HUES6 (cell line): ENCODE results near the gene EXOC6B.
A peak's percentile ranks its signal among the peaks of the same experiment; 100 is the strongest.

Experiments used
- H3K27ac ChIP-seq: 2 replicates; pipeline ENCODE4 v1.7.0; 2013; ENCODE audit warnings: low read depth, mild to moderate bottlenecking, low read length, inconsistent platforms
- H3K27me3 ChIP-seq: 2 replicates; pipeline ENCODE4 v1.6.1; 2013; ENCODE audit warnings: low read length; ENCODE audit not compliant: control insufficient read depth, insufficient read depth
- H3K36me3 ChIP-seq: 2 replicates; pipeline ENCODE4 v1.6.1; 2013; ENCODE audit warnings: low read length; ENCODE audit not compliant: control insufficient read depth, insufficient read depth
- H3K4me1 ChIP-seq: 2 replicates; pipeline ENCODE4 v1.6.1; 2013; ENCODE audit warnings: low read length; ENCODE audit not compliant: control insufficient read depth, insufficient read depth
- H3K4me3 ChIP-seq: 2 replicates; pipeline ENCODE4 v1.5.1; 2013; ENCODE audit warnings: low read depth, low read length
- H3K9ac ChIP-seq: one replicate; pipeline ENCODE4 v1.6.1; 2013; ENCODE audit warnings: mild to moderate bottlenecking, low read length
- H3K9me3 ChIP-seq: 2 replicates; pipeline ENCODE4 v1.6.1; 2013; ENCODE audit warnings: low read depth, low read length; ENCODE audit not compliant: control insufficient read depth, insufficient read depth

EXOC6B gene

GRCh38 chr2:72734432-72734831 is 91.4 kb downstream of the EXOC6B start:
- H3K27me3 ChIP-seq: no peaks in the 10 kb centered on the region
- no peaks in the 10 kb centered on the region for H3K9me3 ChIP-seq
- H3K9ac ChIP-seq: no peak overlapping the region
- H3K36me3 ChIP-seq: no peaks in the 10 kb centered on the region
- H3K4me1 ChIP-seq: no peaks in the 10 kb centered on the region
- H3K27ac ChIP-seq: no peak overlapping the region
- H3K4me3 ChIP-seq: no peak overlapping the region

GRCh38 chr2:72731116-72731515 is 94.7 kb downstream of the EXOC6B start:
- Histone ChIP-seq H3K9me3 (no peaks in the 10 kb centered on the region), H3K4me3 (no peak overlapping the region), H3K4me1 (no peaks in the 10 kb centered on the region), H3K9ac (no peak overlapping the region), H3K27ac (no peak overlapping the region), H3K36me3 (no peaks in the 10 kb centered on the region), H3K27me3 (no peaks in the 10 kb centered on the region)

- H3K9ac ChIP-seq: no peak overlapping the region
- no peak overlapping the region for H3K4me3 ChIP-seq
- H3K36me3 ChIP-seq: no peaks in the 10 kb centered on the region
- H3K9me3 ChIP-seq: no peaks in the 10 kb centered on the region
- no peaks in the 10 kb centered on the region for H3K27me3 ChIP-seq
- no peak overlapping the region for H3K27ac ChIP-seq
- peaks cover 4% of the 10 kb centered on the region; the same call in 1 of the 2 replicates for H3K4me1 ChIP-seq
Measured at GRCh38 chr2:72727356-72727755, 98.5 kb downstream of the EXOC6B start.

GRCh38 chr2:72723769-72724370 is 102.0 kb downstream of the EXOC6B start:
- no peaks in the 10 kb centered on the region for H3K9me3 ChIP-seq
- H3K9ac ChIP-seq: no peak overlapping the region
- peaks cover 20% of the 10 kb centered on the region for H3K4me1 ChIP-seq
- H3K36me3 ChIP-seq: no peaks in the 10 kb centered on the region
- H3K27ac ChIP-seq: no peak overlapping the region
- no peak overlapping the region for H3K4me3 ChIP-seq
- H3K27me3 ChIP-seq: no peaks in the 10 kb centered on the region

- peaks cover 28% of the 10 kb centered on the region for H3K4me1 ChIP-seq
- no peaks in the 10 kb centered on the region for H3K9me3 ChIP-seq
- H3K36me3 ChIP-seq: 0 out of 2 replicates have a peak, but pooled peaks cover 3% of the 10 kb centered on the region
- no peak overlapping the region for H3K27ac ChIP-seq
- H3K27me3 ChIP-seq: no peaks in the 10 kb centered on the region
- H3K9ac ChIP-seq: no peak overlapping the region
- no peak overlapping the region for H3K4me3 ChIP-seq
Measured at GRCh38 chr2:72722492-72723070, 103.3 kb downstream of the EXOC6B start.

GRCh38 chr2:72719416-72719815 is 106.4 kb downstream of the EXOC6B start:
- peak overlapping the region; percentile 33 for H3K4me3 ChIP-seq
- peak overlapping the region; percentile 10; the same call in 1 of the 2 replicates for H3K27ac ChIP-seq
- H3K36me3 ChIP-seq: 0 out of 2 replicates have a peak, but pooled peaks cover 5% of the 10 kb centered on the region
- H3K4me1 ChIP-seq: peaks cover 28% of the 10 kb centered on the region
- H3K9ac ChIP-seq: no peak overlapping the region
- H3K9me3 ChIP-seq: no peaks in the 10 kb centered on the region
- H3K27me3 ChIP-seq: no peaks in the 10 kb centered on the region

- Histone ChIP-seq H3K36me3 (0 out of 2 replicates have a peak, but pooled peaks cover 5% of the 10 kb centered on the region), H3K27ac (peak overlapping the region; percentile 10; the same call in 1 of the 2 replicates), H3K27me3 (no peaks in the 10 kb centered on the region), H3K4me1 (peaks cover 28% of the 10 kb centered on the region), H3K9ac (no peak overlapping the region), H3K9me3 (no peaks in the 10 kb centered on the region), H3K4me3 (peak overlapping the region; percentile 33)
Measured at GRCh38 chr2:72718876-72719275, 107.0 kb downstream of the EXOC6B start.

- Histone ChIP-seq H3K4me3 (no peak overlapping the region), H3K4me1 (peaks cover 24% of the 10 kb centered on the region), H3K36me3 (0 out of 2 replicates have a peak, but pooled peaks cover 6% of the 10 kb centered on the region), H3K9ac (no peak overlapping the region), H3K27ac (no peak overlapping the region), H3K27me3 (no peaks in the 10 kb centered on the region), H3K9me3 (no peaks in the 10 kb centered on the region)
Measured at GRCh38 chr2:72716601-72717000, 109.2 kb downstream of the EXOC6B start.

GRCh38 chr2:72713857-72714256 is 112.0 kb downstream of the EXOC6B start:
- no peaks in the 10 kb centered on the region for H3K9me3 ChIP-seq
- H3K4me3 ChIP-seq: no peak overlapping the region
- H3K36me3 ChIP-seq: 0 out of 2 replicates have a peak, but pooled peaks cover 6% of the 10 kb centered on the region
- H3K9ac ChIP-seq: no peak overlapping the region
- no peak overlapping the region for H3K27ac ChIP-seq
- H3K27me3 ChIP-seq: no peaks in the 10 kb centered on the region
- peaks cover 9% of the 10 kb centered on the region for H3K4me1 ChIP-seq

GRCh38 chr2:72712977-72713376 is 112.9 kb downstream of the EXOC6B start:
- H3K27me3 ChIP-seq: no peaks in the 10 kb centered on the region
- no peak overlapping the region for H3K9ac ChIP-seq
- no peak overlapping the region for H3K27ac ChIP-seq
- H3K9me3 ChIP-seq: no peaks in the 10 kb centered on the region
- H3K4me3 ChIP-seq: no peak overlapping the region
- H3K36me3 ChIP-seq: 0 out of 2 replicates have a peak, but pooled peaks cover 5% of the 10 kb centered on the region
- H3K4me1 ChIP-seq: no peaks in the 10 kb centered on the region

GRCh38 chr2:72712304-72712703 is 113.5 kb downstream of the EXOC6B start:
- H3K4me3 ChIP-seq: no peak overlapping the region
- no peak overlapping the region for H3K9ac ChIP-seq
- no peak overlapping the region for H3K27ac ChIP-seq
- H3K4me1 ChIP-seq: no peaks in the 10 kb centered on the region
- no peaks in the 10 kb centered on the region for H3K9me3 ChIP-seq
- no peaks in the 10 kb centered on the region for H3K27me3 ChIP-seq
- H3K36me3 ChIP-seq: 0 out of 2 replicates have a peak, but pooled peaks cover 4% of the 10 kb centered on the region
